ENCODE data around the gene ADAM19.

The ADAM19 gene

DNA sequence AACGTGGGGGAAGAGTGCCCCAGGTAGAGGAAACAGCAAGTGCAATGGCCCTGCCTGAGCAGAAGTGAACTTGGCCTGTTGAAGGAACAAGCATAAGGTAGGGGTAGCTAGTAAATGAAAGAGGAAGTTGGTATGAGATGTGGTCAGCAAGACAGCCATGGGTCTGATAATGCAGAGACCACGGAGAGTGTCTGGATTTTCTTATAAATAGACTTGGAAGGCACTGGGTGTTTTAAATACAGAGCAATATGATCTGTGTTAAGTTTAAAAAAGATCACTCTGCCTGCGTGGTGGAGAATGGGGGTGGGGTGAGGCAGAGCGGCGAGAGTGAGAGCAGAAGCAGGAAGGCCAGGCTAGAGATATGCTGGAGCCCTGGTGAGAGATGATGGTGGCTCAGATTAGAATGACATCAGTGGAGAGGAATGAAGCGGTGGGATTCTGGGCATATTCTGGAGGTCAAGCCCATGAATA, 4.2 kb downstream of the ADAM19 start:
- TF ChIP-seq, protein P1, sequence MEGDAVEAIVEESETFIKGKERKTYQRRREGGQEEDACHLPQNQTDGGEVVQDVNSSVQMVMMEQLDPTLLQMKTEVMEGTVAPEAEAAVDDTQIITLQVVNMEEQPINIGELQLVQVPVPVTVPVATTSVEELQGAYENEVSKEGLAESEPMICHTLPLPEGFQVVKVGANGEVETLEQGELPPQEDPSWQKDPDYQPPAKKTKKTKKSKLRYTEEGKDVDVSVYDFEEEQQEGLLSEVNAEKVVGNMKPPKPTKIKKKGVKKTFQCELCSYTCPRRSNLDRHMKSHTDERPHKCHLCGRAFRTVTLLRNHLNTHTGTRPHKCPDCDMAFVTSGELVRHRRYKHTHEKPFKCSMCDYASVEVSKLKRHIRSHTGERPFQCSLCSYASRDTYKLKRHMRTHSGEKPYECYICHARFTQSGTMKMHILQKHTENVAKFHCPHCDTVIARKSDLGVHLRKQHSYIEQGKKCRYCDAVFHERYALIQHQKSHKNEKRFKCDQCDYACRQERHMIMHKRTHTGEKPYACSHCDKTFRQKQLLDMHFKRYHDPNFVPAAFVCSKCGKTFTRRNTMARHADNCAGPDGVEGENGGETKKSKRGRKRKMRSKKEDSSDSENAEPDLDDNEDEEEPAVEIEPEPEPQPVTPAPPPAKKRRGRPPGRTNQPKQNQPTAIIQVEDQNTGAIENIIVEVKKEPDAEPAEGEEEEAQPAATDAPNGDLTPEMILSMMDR (IDR thresholded peaks at IDR 0.05; ENCODE audit: low read depth, low read length, missing control alignments): no peak
- H3K4me3 ChIP-seq (ENCODE audit: low read depth, low read length): no peak overlapping the region
- in situ Hi-C loops (cut with HindIII; ENCODE audit: low sequenced_read_pairs): no loop called here
- DNase-seq (ENCODE audit: low read depth): peak; percentile 70

DNA sequence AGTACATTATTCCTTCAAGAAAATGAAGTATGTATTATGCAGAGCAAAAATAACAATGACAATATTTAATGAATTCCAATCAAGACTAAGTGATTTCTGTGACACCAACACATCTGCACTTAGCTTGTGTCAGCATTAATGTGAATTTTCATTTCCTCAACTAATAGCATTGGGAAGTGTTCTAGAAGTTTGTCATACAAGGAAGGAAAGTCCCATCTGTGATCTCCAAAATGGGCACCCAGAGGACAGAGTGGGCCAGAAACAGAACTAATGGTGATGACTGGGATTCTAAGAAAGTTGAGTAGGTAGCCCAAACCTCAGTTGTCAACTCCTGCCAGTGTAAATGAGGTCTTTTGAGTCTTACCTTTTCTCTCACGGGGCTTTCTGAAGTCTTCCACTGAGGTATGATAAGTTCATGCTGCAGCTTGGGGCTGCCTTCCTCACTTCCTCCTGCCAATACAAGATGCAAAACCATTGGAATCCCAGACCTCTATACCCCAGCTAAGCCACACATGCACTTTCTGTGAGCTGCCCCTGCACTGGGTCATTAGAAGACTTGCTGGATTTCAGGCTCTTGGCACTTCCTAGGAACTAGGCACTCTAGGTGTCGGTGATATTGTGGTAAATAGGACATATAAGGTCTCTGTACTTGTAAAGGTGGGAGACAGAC, 4.9 kb downstream of the ADAM19 start:
- in situ Hi-C loops (cut with HindIII; ENCODE audit: low sequenced_read_pairs): no loop called here
- DNase-seq (ENCODE audit: low read depth): no peak
- TF ChIP-seq, protein P1 (IDR thresholded peaks at IDR 0.05; ENCODE audit: low read depth, low read length, missing control alignments): no peak
- H3K4me3 ChIP-seq (ENCODE audit: low read depth, low read length): no peak overlapping the region

DNA sequence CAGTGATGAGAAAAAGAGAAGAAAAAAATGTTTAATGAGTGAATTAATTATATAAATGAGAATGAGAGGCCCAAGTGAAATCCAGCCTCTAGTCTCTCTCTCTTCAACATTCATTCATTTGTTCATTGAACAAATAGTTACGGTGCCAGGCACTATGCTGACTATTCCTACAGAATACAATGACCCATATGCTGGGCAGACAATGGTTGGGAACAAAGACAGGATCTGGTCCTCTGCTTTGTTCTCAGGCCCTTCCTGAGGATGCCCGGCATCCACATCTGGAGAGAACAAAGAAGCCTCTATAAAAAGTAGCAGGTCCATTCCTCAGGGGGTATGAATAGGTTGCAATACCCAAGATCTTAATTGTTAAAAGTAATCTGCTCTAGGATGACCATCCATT, 6.9 kb downstream of the ADAM19 start:
- no peak overlapping the region for H3K4me3 ChIP-seq (ENCODE audit: low read depth, low read length)
- in situ Hi-C loops (cut with HindIII; ENCODE audit: low sequenced_read_pairs): no loop called here
- DNase-seq (ENCODE audit: low read depth): no peak

DNA sequence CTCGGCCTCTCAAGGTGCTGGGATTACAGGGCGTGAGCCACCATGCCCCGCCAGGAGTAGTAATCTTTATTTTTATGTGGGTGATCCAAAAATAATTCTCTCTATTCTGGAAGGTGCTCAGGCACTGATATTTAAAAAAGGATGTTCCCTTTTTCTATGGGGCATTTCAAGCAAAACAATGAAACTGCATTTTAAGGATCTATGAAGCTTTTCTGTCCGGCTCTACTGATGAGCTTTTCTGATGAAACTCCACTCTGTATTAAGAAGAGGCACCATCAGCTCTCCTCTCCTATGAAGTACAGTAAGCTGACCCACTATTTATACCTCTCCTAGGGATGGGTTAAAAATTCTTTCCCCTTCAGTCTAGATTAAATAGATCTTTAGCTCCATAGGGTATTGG, 7.4 kb downstream of the ADAM19 start:
- TF ChIP-seq, protein P1 (IDR thresholded peaks at IDR 0.05; ENCODE audit: low read depth, low read length, missing control alignments): no peak
- no peak for DNase-seq (ENCODE audit: low read depth)
- no peak overlapping the region for H3K4me3 ChIP-seq (ENCODE audit: low read depth, low read length)
- in situ Hi-C loops (cut with HindIII; ENCODE audit: low sequenced_read_pairs): no loop called here

More for the DNA sequence above, 6.9 kb downstream of the ADAM19 start:
- TF ChIP-seq, protein P1 (IDR thresholded peaks at IDR 0.05; ENCODE audit: low read depth, low read length, missing control alignments): no peak

DNA sequence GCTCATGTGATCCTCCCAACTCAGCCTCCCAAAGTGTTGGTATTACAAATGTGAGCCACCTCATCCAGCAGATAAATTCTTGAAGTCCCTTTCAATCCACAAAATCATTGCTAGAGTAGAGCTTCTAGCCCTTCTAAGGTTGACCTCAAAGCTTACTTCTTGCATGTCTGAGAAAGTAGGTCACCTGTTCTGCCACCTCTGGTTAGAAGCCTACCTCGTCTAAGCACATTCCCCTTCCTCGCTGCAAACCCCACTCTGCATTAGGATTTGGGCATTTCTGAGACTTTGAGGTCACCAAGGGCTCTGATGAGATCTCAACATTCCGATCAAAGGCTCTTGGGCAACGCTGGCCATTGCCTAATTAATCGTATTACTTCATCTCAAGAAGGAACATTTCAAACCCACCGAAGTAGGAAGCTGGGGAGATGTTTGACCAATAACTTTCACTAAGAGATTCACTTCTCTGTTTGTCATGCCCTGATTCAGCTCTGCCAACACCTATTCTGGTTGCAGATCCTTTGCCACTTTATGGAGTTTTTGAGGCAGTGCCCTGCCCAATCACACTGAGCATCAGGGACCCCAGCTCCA, 8.6 kb downstream of the ADAM19 start:
- in situ Hi-C loops (cut with HindIII; ENCODE audit: low sequenced_read_pairs): no loop called here
- TF ChIP-seq, protein P1 (IDR thresholded peaks at IDR 0.05; ENCODE audit: low read depth, low read length, missing control alignments): no peak
- H3K4me3 ChIP-seq (ENCODE audit: low read depth, low read length): no peak overlapping the region
- DNase-seq (ENCODE audit: low read depth): no peak

DNA sequence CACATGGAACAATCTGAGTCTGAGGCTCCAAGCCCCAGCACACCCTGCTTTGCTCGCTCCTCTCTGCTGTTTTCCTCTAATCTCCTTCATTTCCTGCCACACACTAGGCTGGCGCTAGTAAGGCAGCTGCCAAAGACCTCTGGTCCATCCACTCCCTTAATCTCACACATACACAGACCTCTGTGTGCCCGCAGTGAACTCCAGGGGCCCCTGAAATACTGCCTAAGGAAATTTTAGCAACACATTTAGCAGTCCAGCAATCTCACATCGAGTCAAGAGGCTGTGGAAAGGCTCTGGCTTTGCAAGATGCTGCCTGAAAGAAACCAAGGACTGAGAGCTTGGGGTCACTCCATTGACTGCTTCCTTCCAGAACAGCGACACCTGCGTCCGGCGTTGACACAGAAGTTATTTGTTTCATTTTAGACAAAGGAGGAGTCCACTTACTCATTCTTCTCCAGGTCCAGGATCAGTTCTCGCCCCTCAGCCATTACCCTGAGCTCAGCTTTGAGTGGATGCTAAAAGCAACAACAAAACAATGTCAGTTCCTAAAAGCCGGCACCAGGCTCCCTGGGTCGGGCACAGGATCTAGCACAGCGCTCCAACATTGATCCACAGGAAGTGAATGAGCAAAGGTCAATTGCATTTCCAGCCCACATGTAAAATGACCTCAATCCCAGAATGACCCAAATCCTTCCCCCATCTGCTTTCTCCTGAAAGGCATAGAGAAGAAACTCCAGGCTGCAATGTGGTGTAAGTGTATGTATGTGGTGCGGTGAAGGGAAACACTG, 11.5 kb downstream of the ADAM19 start:
- no peak overlapping the region for H3K4me3 ChIP-seq (ENCODE audit: low read depth, low read length)
- no peak for DNase-seq (ENCODE audit: low read depth)
- in situ Hi-C loops (cut with HindIII; ENCODE audit: low sequenced_read_pairs): no loop called here
- TF ChIP-seq, protein P1 (IDR thresholded peaks at IDR 0.05; ENCODE audit: low read depth, low read length, missing control alignments): no peak
